Activated naive CD4-positive, alpha-beta T cell treated with anti-CD3 and anti-CD28 coated beads, Interleukin-2, amount 10 ng/mL, durations not matched to agents 7 days and 5 days (primary cell): ENCODE measurements around the gene PLPP1.
"Not testable (repeated sequence)": the region's sequence is repeated elsewhere in the genome, so short reads cannot be mapped to it uniquely, and the experiment has no call there.

ENCODE experiments used
- CTCF ChIA-PET: fragments of 350-600 bp; sonication (Branson Sonifier 250); formaldehyde crosslinking; loops from one replicate; lab custom pipeline; 2021; ENCODE audit warnings: antibody characterized with exemption; lab: Charles Lee
- DNase-seq: peaks from one replicate; pipeline ENCODE4 v3.0.0-alpha.2; 2020
- H3K27ac Mint-ChIP-seq: one replicate; pipeline ENCODE4 v1.8.0; 2021; ENCODE audit warnings: mild to moderate bottlenecking, moderate library complexity, mixed read lengths
- H3K27me3 Mint-ChIP-seq: one replicate; pipeline ENCODE4 v1.8.0; 2021; ENCODE audit warnings: mild to moderate bottlenecking, mixed read lengths
- H3K36me3 Mint-ChIP-seq: one replicate; pipeline ENCODE4 v1.8.0; 2021; ENCODE audit warnings: mixed read lengths
- H3K4me1 Mint-ChIP-seq: one replicate; pipeline ENCODE4 v1.8.0; 2021; ENCODE audit warnings: mixed read lengths
- H3K4me3 Mint-ChIP-seq: one replicate; pipeline ENCODE4 v1.8.0; 2021; ENCODE audit warnings: mild to moderate bottlenecking, moderate library complexity, mixed read lengths
- H3K9me3 Mint-ChIP-seq: one replicate; pipeline ENCODE4 v1.8.0; 2021; ENCODE audit warnings: mixed read lengths

PLPP1 gene

DNA sequence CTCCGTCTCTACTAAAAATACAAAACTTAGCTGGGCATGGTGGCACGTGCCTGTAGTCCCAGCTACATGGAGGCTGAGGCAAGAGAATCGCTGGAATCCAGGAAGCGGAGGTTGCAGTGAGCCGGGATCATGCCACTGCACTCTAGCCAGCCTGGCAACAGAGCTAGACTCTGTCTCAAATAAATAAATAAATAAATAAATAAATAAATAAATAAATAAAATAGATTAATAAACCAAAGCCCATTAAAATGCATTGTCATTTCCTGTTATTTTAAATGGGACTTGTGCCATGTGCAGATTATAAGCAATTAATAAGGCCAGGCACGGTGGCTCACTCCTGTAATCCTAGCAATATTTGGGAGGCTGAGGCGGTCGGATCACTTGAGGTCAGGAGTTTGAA is 2.6 kb upstream of the PLPP1 start:
- H3K27me3 Mint-ChIP-seq, H3K27ac Mint-ChIP-seq, CTCF ChIA-PET, H3K36me3 Mint-ChIP-seq, H3K4me3 Mint-ChIP-seq, DNase-seq, H3K9me3 Mint-ChIP-seq: not testable (repeated sequence)
- H3K4me1 Mint-ChIP-seq, result peaks cover 70% of the 10 kb centered on the region

GRCh38 chr5:55535199-55535905 is 588 bp upstream of the PLPP1 start:
- CTCF ChIA-PET, result no interaction called here
- Mint-ChIP-seq H3K27me3 (no peaks in the 10 kb centered on the region), H3K36me3 (peaks cover 23% of the 10 kb centered on the region), H3K27ac (peak overlapping the region; percentile 89), H3K4me1 (peaks cover 73% of the 10 kb centered on the region), H3K4me3 (peak overlapping the region; percentile 94), H3K9me3 (no peaks in the 10 kb centered on the region)
- DNase-seq, result no peak

DNA sequence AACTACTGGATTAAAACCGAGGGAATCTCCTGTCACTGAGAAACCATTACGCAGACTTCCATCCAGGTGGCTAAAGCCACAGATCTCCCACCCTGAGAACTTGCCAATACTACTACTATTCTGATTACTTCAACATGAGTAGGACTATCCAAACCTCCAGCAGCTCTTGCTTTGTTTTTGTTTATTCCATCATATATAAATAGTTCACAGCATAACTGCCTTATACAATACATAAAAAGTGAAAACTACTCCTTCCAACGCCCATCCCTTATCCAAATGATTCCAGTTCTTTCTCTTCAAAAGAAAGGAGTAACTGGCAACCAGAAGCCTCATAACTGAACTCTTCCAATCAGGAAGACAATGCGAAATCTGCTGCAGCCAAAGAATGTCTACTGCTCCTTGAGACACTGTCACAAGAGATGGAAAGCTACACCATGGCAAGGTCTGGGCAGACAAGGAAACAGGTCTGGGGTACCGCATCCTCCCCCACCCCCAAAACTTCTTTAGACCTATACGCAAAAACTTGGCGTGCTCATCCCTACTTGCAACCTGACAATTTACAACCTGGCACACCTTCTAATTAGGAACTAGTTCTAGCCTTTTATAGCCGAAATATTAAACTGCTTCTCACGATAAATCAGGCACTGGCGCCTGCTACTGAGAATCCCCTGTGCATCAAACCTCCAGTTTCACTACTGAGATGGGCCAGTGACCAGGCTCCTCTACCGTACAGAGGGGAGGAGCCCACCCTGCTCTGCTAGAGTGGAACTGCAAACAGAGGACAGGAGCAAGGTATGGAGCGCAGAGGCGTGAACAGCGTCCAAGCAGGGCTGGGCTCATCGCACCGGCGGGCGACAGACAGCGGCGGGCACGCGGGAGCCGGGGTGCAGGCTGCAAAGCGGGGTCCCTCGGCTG is 986 bp downstream of the PLPP1 start:
- Mint-ChIP-seq H3K36me3 (peaks cover 27% of the 10 kb centered on the region), H3K9me3 (no peaks in the 10 kb centered on the region), H3K27ac (peak overlapping the region; percentile 89), H3K4me3 (peak overlapping the region; percentile 94), H3K27me3 (no peaks in the 10 kb centered on the region), H3K4me1 (peaks cover 64% of the 10 kb centered on the region)
- CTCF ChIA-PET, result interaction anchor here (0.7 kb wide), 1 partner anchor 7 kb away, joined by 3 read pairs; no protein-coding TSS in a partner anchor
- no peak for DNase-seq

DNA sequence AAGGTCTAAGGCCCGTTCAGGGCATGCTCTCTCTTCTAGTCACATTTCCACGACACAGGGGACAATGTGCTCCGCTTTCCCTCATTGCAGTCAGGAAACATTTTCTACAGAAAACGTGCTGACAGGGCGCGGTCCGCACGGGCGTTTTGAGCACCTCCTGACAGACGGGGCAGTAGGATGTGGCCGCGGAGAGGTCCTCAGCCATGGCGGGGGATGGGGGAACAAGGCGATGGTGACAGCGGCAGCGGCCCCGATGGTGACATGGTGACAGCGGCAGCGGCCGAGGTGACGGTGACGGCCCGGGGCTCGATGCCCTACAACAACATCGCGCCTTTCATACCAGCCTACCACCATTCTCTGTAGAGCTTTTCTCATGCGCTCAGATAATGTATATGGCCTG is 4.1 kb downstream of the PLPP1 start:
- CTCF ChIA-PET, result no interaction called here
- no peak for DNase-seq
- H3K4me1 Mint-ChIP-seq, result peaks cover 46% of the 10 kb centered on the region
- H3K27me3 Mint-ChIP-seq, result no peaks in the 10 kb centered on the region
- H3K27ac Mint-ChIP-seq, result no peak overlapping the region
- no peak overlapping the region for H3K4me3 Mint-ChIP-seq
- H3K9me3 Mint-ChIP-seq, result no peaks in the 10 kb centered on the region
- peaks cover 45% of the 10 kb centered on the region for H3K36me3 Mint-ChIP-seq

DNA sequence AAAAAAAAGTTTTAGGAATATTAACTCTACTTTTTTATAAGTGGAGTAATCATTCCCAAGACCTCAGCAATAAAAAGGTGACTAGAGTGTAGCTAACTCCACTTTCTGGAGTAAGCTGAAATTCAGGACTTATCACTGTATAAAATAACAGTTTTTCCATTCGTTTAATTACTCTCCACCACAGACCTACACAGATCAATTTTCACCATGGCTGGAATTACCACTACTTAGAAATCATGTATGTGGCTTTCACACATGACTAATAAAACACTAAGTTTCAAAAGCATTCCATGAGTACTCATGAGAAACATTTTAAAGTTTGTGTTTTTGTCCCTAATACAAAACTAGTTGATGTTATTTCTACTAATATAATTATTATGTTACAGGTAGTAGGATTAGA is 9.9 kb downstream of the PLPP1 start:
- DNase-seq, result no peak
- peaks cover 7% of the 10 kb centered on the region for H3K4me1 Mint-ChIP-seq
- H3K27ac Mint-ChIP-seq, result no peak overlapping the region
- CTCF ChIA-PET, result no interaction called here
- no peaks in the 10 kb centered on the region for H3K27me3 Mint-ChIP-seq
- H3K36me3 Mint-ChIP-seq, result peaks cover 24% of the 10 kb centered on the region
- H3K9me3 Mint-ChIP-seq, result no peaks in the 10 kb centered on the region
- no peak overlapping the region for H3K4me3 Mint-ChIP-seq

DNA sequence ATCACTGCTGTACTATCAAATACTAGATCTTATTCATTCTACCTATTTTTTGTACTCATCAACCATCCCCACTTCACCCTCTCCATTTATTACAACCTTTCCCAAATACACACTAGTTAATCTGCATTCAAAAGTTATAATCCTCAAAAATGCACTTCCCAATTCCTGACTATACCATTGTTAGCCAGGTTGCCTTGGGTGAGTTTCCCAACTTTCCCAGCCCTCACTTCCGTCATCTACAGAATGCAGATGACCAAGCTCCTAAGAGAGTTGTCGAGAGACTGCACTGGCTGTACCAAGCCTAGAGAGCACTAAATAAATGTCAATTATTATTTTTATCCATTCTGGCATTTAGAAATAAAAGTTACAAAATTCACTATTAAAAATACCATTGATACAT is 11.5 kb downstream of the PLPP1 start:
- peaks cover 29% of the 10 kb centered on the region for H3K36me3 Mint-ChIP-seq
- H3K9me3 Mint-ChIP-seq, result no peaks in the 10 kb centered on the region
- H3K27ac Mint-ChIP-seq, result no peak overlapping the region
- CTCF ChIA-PET, result no interaction called here
- DNase-seq, result no peak
- H3K27me3 Mint-ChIP-seq, result no peaks in the 10 kb centered on the region
- H3K4me1 Mint-ChIP-seq, result peaks cover 7% of the 10 kb centered on the region
- no peak overlapping the region for H3K4me3 Mint-ChIP-seq

DNA sequence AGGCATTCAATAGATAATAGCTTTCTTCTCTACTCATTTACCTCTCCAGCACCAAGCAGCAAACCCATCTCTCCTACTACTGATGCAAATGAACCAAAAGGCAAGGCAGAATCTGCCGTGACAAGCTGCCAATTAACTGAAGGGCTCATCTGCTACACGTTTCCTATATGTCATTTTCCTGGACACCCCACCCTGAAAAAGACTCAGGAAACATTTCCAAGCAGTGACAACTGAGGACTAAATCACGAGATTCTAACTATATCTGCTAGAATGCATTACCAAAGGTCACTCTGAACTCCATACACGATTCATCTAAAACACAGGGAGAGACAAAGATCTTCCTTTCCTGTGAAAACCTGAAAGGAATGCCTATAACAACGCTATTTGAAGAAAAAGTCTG is 12.9 kb downstream of the PLPP1 start:
- H3K4me3 Mint-ChIP-seq, result no peak overlapping the region
- CTCF ChIA-PET, result no interaction called here
- H3K9me3 Mint-ChIP-seq, result no peaks in the 10 kb centered on the region
- peaks cover 3% of the 10 kb centered on the region for H3K4me1 Mint-ChIP-seq
- H3K36me3 Mint-ChIP-seq, result peaks cover 20% of the 10 kb centered on the region
- no peak overlapping the region for H3K27ac Mint-ChIP-seq
- no peaks in the 10 kb centered on the region for H3K27me3 Mint-ChIP-seq
- no peak for DNase-seq

- CTCF ChIA-PET, result no interaction called here
- no peak overlapping the region for H3K27ac Mint-ChIP-seq
- H3K36me3 Mint-ChIP-seq, result peaks cover 20% of the 10 kb centered on the region
- no peak for DNase-seq
- H3K4me3 Mint-ChIP-seq, result no peak overlapping the region
- H3K27me3 Mint-ChIP-seq, result no peaks in the 10 kb centered on the region
- H3K4me1 Mint-ChIP-seq, result peaks cover 2% of the 10 kb centered on the region
- H3K9me3 Mint-ChIP-seq, result no peaks in the 10 kb centered on the region
Measured at GRCh38 chr5:55520117-55520839, 14.5 kb downstream of the PLPP1 start.

- CTCF ChIA-PET, result no interaction called here
- Mint-ChIP-seq H3K4me1 (peaks cover 12% of the 10 kb centered on the region), H3K36me3 (peaks cover 20% of the 10 kb centered on the region), H3K27ac (no peak overlapping the region), H3K9me3 (no peaks in the 10 kb centered on the region), H3K4me3 (no peak overlapping the region), H3K27me3 (no peaks in the 10 kb centered on the region)
- no peak for DNase-seq
Measured at GRCh38 chr5:55518831-55519390, 15.9 kb downstream of the PLPP1 start.

- CTCF ChIA-PET, result no interaction called here
Measured at GRCh38 chr5:55517804-55518203, 17.0 kb downstream of the PLPP1 start.

GRCh38 chr5:55511010-55511409 is 23.8 kb downstream of the PLPP1 start:
- H3K4me3 Mint-ChIP-seq, result no peak overlapping the region
- CTCF ChIA-PET, result no interaction called here
- peaks cover 22% of the 10 kb centered on the region for H3K4me1 Mint-ChIP-seq
- no peak for DNase-seq
- H3K36me3 Mint-ChIP-seq, result peaks cover 6% of the 10 kb centered on the region
- H3K27ac Mint-ChIP-seq, result no peak overlapping the region
- H3K9me3 Mint-ChIP-seq, result no peaks in the 10 kb centered on the region
- H3K27me3 Mint-ChIP-seq, result no peaks in the 10 kb centered on the region

More at GRCh38 chr5:55517804-55518203, 17.0 kb downstream of the PLPP1 start:
- Mint-ChIP-seq H3K4me1 (peaks cover 12% of the 10 kb centered on the region), H3K27ac (no peak overlapping the region), H3K36me3 (peaks cover 20% of the 10 kb centered on the region), H3K9me3 (no peaks in the 10 kb centered on the region), H3K27me3 (no peaks in the 10 kb centered on the region), H3K4me3 (no peak overlapping the region)
- DNase-seq, result no peak

DNA sequence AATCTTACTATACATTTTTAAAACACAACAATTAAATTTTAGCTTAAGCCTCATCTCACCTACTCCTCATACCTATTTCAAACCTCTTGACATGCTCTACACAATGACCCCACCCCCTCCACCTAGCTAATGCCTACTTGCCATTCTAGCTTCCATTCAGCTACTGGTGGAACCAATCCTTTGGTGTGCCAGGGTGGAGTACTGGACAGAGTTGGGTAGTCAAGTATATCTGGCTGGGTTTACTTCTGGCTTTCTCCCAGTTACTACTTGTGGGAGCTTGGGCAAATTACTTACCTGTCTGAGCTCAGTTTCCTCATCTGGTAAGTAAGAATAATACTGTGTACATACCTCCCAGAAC is 24.3 kb downstream of the PLPP1 start:
- peaks cover 22% of the 10 kb centered on the region for H3K4me1 Mint-ChIP-seq
- no peak for DNase-seq
- CTCF ChIA-PET, result no interaction called here
- H3K36me3 Mint-ChIP-seq, result peaks cover 2% of the 10 kb centered on the region
- no peaks in the 10 kb centered on the region for H3K27me3 Mint-ChIP-seq
- H3K27ac Mint-ChIP-seq, result no peak overlapping the region
- H3K4me3 Mint-ChIP-seq, result no peak overlapping the region
- no peaks in the 10 kb centered on the region for H3K9me3 Mint-ChIP-seq

GRCh38 chr5:55509796-55510522 is 24.8 kb downstream of the PLPP1 start:
- no peak for DNase-seq

More at GRCh38 chr5:55509796-55510522, 24.8 kb downstream of the PLPP1 start:
- Mint-ChIP-seq H3K27me3 (no peaks in the 10 kb centered on the region), H3K27ac (no peak overlapping the region), H3K4me3 (no peak overlapping the region), H3K4me1 (peaks cover 19% of the 10 kb centered on the region), H3K36me3 (peaks cover 2% of the 10 kb centered on the region), H3K9me3 (no peaks in the 10 kb centered on the region)
- CTCF ChIA-PET, result interaction anchor here (1.2 kb wide), 1 partner anchor 182 kb away, joined by 3 read pairs; no protein-coding TSS in a partner anchor
